HG03045 (cell line): ENCODE measurements around the gene RHBDL1.

Source experiments
- ATAC-seq: cut with Tn5 transposase; IDR thresholded peaks from one replicate; pipeline ENCODE4 v1.9.1; 2021; ENCODE audit warnings: mild to moderate bottlenecking, moderate library complexity; ENCODE audit not compliant: unreplicated experiment

RHBDL1 gene

GRCh38 chr16:672371-672770 lies 3.1 kb upstream of the RHBDL1 start:
- no peak for ATAC-seq

- ATAC-seq: no peak
Observed at GRCh38 chr16:672851-673250, 2.6 kb upstream of the RHBDL1 start.

- no peak for ATAC-seq
Observed at GRCh38 chr16:673399-673991, 2.0 kb upstream of the RHBDL1 start.

GRCh38 chr16:674214-674881 lies 1.1 kb upstream of the RHBDL1 start:
- ATAC-seq: no peak

- no peak for ATAC-seq
Observed at GRCh38 chr16:675884-676564, 553 bp downstream of the RHBDL1 start.

GRCh38 chr16:676565-676902 lies 1.1 kb downstream of the RHBDL1 start:
- ATAC-seq: no peak

GRCh38 chr16:676913-677312 lies 1.4 kb downstream of the RHBDL1 start:
- ATAC-seq: no peak

- ATAC-seq: no peak
Observed at GRCh38 chr16:677316-678190, 2.1 kb downstream of the RHBDL1 start.

GRCh38 chr16:678209-678857 lies 2.9 kb downstream of the RHBDL1 start:
- ATAC-seq: no peak

GRCh38 chr16:678858-679813 lies 3.7 kb downstream of the RHBDL1 start:
- ATAC-seq: no peak

- ATAC-seq: peak; percentile 37
Observed at GRCh38 chr16:679814-680624, 4.5 kb downstream of the RHBDL1 start, which contains the start of gene STUB1. STUB1 (plus strand) TSS chr16:680410; CDS start chr16:680526, 116 bp downstream.

- no peak for ATAC-seq
Observed at GRCh38 chr16:680625-680945, 5.1 kb downstream of the RHBDL1 start.

GRCh38 chr16:680967-681745 lies 5.7 kb downstream of the RHBDL1 start:
- ATAC-seq: no peak

- ATAC-seq: no peak
Observed at GRCh38 chr16:681746-682427, 6.4 kb downstream of the RHBDL1 start.

- ATAC-seq: no peak
Observed at GRCh38 chr16:682493-683395, 7.3 kb downstream of the RHBDL1 start.

GRCh38 chr16:683396-684070 lies 8.1 kb downstream of the RHBDL1 start:
- no peak for ATAC-seq
